H9 (cell line): ENCODE results near the gene PTP4A2. TPM values are rescaled to one million over a fixed set of nuclear protein-coding genes. Genes with fewer than 3 reads are reported as not detected.

ENCODE experiments used
- DNase-seq: peaks from one replicate; pipeline ENCODE4 v3.0.0-alpha.2; 2017
- H2AFZ ChIP-seq: one replicate; pipeline ENCODE4 v1.6.1; 2013; ENCODE audit warnings: mild to moderate bottlenecking, low read length, control low read depth, moderate library complexity
- H2AK5ac ChIP-seq: 2 replicates; pipeline ENCODE4 v1.6.1; 2013; ENCODE audit warnings: low read length, control low read depth, mixed read lengths; ENCODE audit not compliant: insufficient read length
- H2BK120ac ChIP-seq: one replicate; pipeline ENCODE4 v1.6.1; 2013; ENCODE audit warnings: low read depth, mild to moderate bottlenecking, low read length, control low read depth, inconsistent platforms; ENCODE audit not compliant: poor library complexity, severe bottlenecking
- H2BK12ac ChIP-seq: 2 replicates; pipeline ENCODE4 v1.6.1; 2013; ENCODE audit warnings: low read length, control low read depth, mixed read lengths, low read depth; ENCODE audit not compliant: insufficient read length
- H2BK15ac ChIP-seq: 2 replicates; pipeline ENCODE4 v1.6.1; 2013; ENCODE audit warnings: low read depth, low read length, control low read depth
- H2BK20ac ChIP-seq: one replicate; pipeline ENCODE4 v1.6.1; 2013; ENCODE audit warnings: low read depth, mild to moderate bottlenecking, low read length, control low read depth, inconsistent platforms; ENCODE audit not compliant: poor library complexity, severe bottlenecking
- H2BK5ac ChIP-seq: 2 replicates; pipeline ENCODE4 v1.6.1; 2013; ENCODE audit warnings: low read length, control low read depth, mixed read lengths; ENCODE audit not compliant: insufficient read length
- H3K14ac ChIP-seq: 2 replicates; pipeline ENCODE4 v1.6.1; 2013; ENCODE audit warnings: low read length, control low read depth; ENCODE audit not compliant: insufficient read depth
- H3K18ac ChIP-seq: 2 replicates; pipeline ENCODE4 v1.6.1; 2013; ENCODE audit warnings: low read depth, mild to moderate bottlenecking, mixed read lengths, low read length, control low read depth; ENCODE audit not compliant: insufficient read length
- H3K23ac ChIP-seq: 2 replicates; pipeline ENCODE4 v1.6.1; 2013; ENCODE audit warnings: low read length, control low read depth, mixed read lengths, low read depth; ENCODE audit not compliant: insufficient read length
- H3K23me2 ChIP-seq: 2 replicates; pipeline ENCODE4 v1.6.1; 2013; ENCODE audit warnings: low read depth, mild to moderate bottlenecking, mixed read lengths, low read length, control low read depth; ENCODE audit not compliant: insufficient read length, poor library complexity, severe bottlenecking
- H3K27ac ChIP-seq: 2 replicates; pipeline ENCODE4 v1.5.1; 2013; ENCODE audit warnings: low read length, control low read depth, mixed read lengths, low read depth; ENCODE audit not compliant: insufficient read length
- H3K27me3 ChIP-seq: 2 replicates; pipeline ENCODE4 v1.6.1; 2013; ENCODE audit warnings: low read length, control low read depth, inconsistent platforms; ENCODE audit not compliant: insufficient read depth
- H3K4ac ChIP-seq: 2 replicates; pipeline ENCODE4 v1.6.1; 2013; ENCODE audit warnings: low read depth, mild to moderate bottlenecking, control low read depth, inconsistent platforms, low read length, moderate library complexity
- H3K4me1 ChIP-seq: 2 replicates; pipeline ENCODE4 v1.6.1; 2013; ENCODE audit warnings: low read length, control low read depth, inconsistent platforms; ENCODE audit not compliant: insufficient read depth
- H3K4me2 ChIP-seq: 2 replicates; pipeline ENCODE4 v1.6.1; 2013; ENCODE audit warnings: low read length, control low read depth, mixed read lengths; ENCODE audit not compliant: insufficient read length, insufficient read depth
- H3K56ac ChIP-seq: 2 replicates; pipeline ENCODE4 v1.6.1; 2013; ENCODE audit warnings: low read depth, mild to moderate bottlenecking, mixed read lengths, low read length, control low read depth; ENCODE audit not compliant: insufficient read length
- H3K79me1 ChIP-seq: 2 replicates; pipeline ENCODE4 v1.6.1; 2013; ENCODE audit warnings: low read depth, mild to moderate bottlenecking, moderate library complexity, low read length, control low read depth, inconsistent platforms; ENCODE audit not compliant: insufficient read depth, poor library complexity, severe bottlenecking
- H3K79me2 ChIP-seq: 2 replicates; pipeline ENCODE4 v1.6.1; 2013; ENCODE audit warnings: low read length, control low read depth, inconsistent platforms; ENCODE audit not compliant: insufficient read depth
- H3K9ac ChIP-seq: 2 replicates; pipeline ENCODE4 v1.6.1; 2013; ENCODE audit warnings: low read length, control low read depth, mixed read lengths; ENCODE audit not compliant: insufficient read length; ENCODE audit errors: extremely low read depth
- H3K9me3 ChIP-seq: one replicate; pipeline ENCODE4 v1.6.1; 2013; ENCODE audit warnings: low read depth, low read length, inconsistent platforms; ENCODE audit not compliant: control insufficient read depth
- H3T11ph ChIP-seq: one replicate; pipeline ENCODE4 v1.6.1; 2013; ENCODE audit warnings: mild to moderate bottlenecking, low read length, control low read depth, inconsistent platforms
- H4K20me1 ChIP-seq: one replicate; pipeline ENCODE4 v1.6.1; 2013; ENCODE audit not compliant: control insufficient read depth, insufficient read length, insufficient read depth
- H4K5ac ChIP-seq: 2 replicates; pipeline ENCODE4 v1.6.1; 2013; ENCODE audit warnings: low read depth, mild to moderate bottlenecking, mixed read lengths, low read length, control low read depth; ENCODE audit not compliant: insufficient read length
- H4K8ac ChIP-seq: replicated peaks from 2 replicates; pipeline ENCODE4 v1.6.1; 2013; ENCODE audit warnings: low read length, control low read depth, mixed read lengths, low read depth; ENCODE audit not compliant: insufficient read length
- H4K91ac ChIP-seq: 2 replicates; pipeline ENCODE4 v1.6.1; 2013; ENCODE audit warnings: low read depth, mild to moderate bottlenecking, moderate library complexity, mixed read lengths, low read length, control low read depth; ENCODE audit not compliant: insufficient read length
- H3K27ac Mint-ChIP-seq, 3 experiments: 2 replicates in 2 of 3; 3 replicates in 1 of 3; pipeline ENCODE4 v1.8.0; 2020 to 2021; ENCODE audit warnings: mixed read lengths in 3 of 3, mild to moderate bottlenecking in 1 of 3, moderate library complexity in 1 of 3
- H3K27me3 Mint-ChIP-seq: 2 replicates; pipeline ENCODE4 v1.8.0; 2021; ENCODE audit warnings: low read depth, mild to moderate bottlenecking, moderate library complexity, mixed read lengths
- H3K36me3 Mint-ChIP-seq, 3 experiments: 2 replicates in 2 of 3; 3 replicates in 1 of 3; pipeline ENCODE4 v1.8.0; 2020 to 2021; ENCODE audit warnings: low read depth in 3 of 3, mixed read lengths in 3 of 3; ENCODE audit not compliant: insufficient read depth in 1 of 3
- H3K4me1 Mint-ChIP-seq, 2 experiments: 2 replicates each; pipeline ENCODE4 v1.8.0; 2020; ENCODE audit warnings: mixed read lengths in 2 of 2
- H3K4me3 Mint-ChIP-seq, 2 experiments: 2 replicates in 1 of 2; 3 replicates in 1 of 2; pipeline ENCODE4 v1.8.0; 2020 to 2021; ENCODE audit warnings: mild to moderate bottlenecking in 2 of 2, mixed read lengths in 2 of 2, moderate library complexity in 1 of 2
- H3K9me3 Mint-ChIP-seq, 2 experiments: 2 replicates in 1 of 2; 3 replicates in 1 of 2; pipeline ENCODE4 v1.8.0; 2020; ENCODE audit warnings: mild to moderate bottlenecking in 2 of 2, mixed read lengths in 2 of 2, moderate library complexity in 1 of 2
- WGBS: extraction: QIAGEN DNeasy Blood & Tissue Kit; methylation state at CpG from one replicate; pipeline ENCODE4 v1.1.7; 2013; ENCODE audit warnings: missing lambda C conversion rate, low lambda C conversion rate, mixed read lengths; ENCODE audit not compliant: insufficient read length; ENCODE audit errors: extremely low coverage; 5-methylcytosine and 5-hydroxymethylcytosine counted together
- total RNA-seq: library from RNA; stranded (reverse); gene quantifications from 2 replicates; pipeline ENCODE4 v1.2.1, GENCODE V29; 2021
- TF ChIP-seq, protein P1 (sequence below): fragments of 200-600 bp; sonication (generic); conservative IDR thresholded peaks from 3 replicates; pipeline ENCODE4 v1.8.0; 2021; ENCODE audit warnings: antibody characterized with exemption, mild to moderate bottlenecking

Gene PTP4A2
- total RNA-seq, 1 experiment from 2014 or later, result 192 TPM

- Histone ChIP-seq H2BK20ac (no peak overlapping the region), H3K23ac (no peak overlapping the region), H4K20me1 (no peaks in the 10 kb centered on the region), H3T11ph (no peak overlapping the region), H3K79me1 (no peaks in the 10 kb centered on the region), H3K23me2 (no peaks in the 10 kb centered on the region), H3K4me1 (no peaks in the 10 kb centered on the region), H3K56ac (no peak overlapping the region), H4K91ac (no peak overlapping the region), H2BK5ac (no peak overlapping the region), H3K4me2 (no peak overlapping the region), H2BK15ac (no peak overlapping the region), H2AK5ac (no peak overlapping the region), H3K14ac (no peak overlapping the region), H3K27me3 (no peaks in the 10 kb centered on the region), H2BK12ac (no peak overlapping the region), H3K27ac (no peak overlapping the region), H4K5ac (no peak overlapping the region), H3K9me3 (no peaks in the 10 kb centered on the region), H2BK120ac (no peak overlapping the region), H4K8ac (no peak overlapping the region), H3K4ac (no peak overlapping the region), H3K9ac (no peak overlapping the region), H3K79me2 (no peaks in the 10 kb centered on the region), H2AFZ (no peak overlapping the region), H3K18ac (no peak overlapping the region)
- no peak for DNase-seq
- Mint-ChIP-seq H3K27me3 (no peaks in the 10 kb centered on the region), H3K36me3 (no peaks in the 10 kb centered on the region), H3K4me3 (no peak overlapping the region), H3K27ac (peak overlapping the region in 1 of 3 experiments; percentile 68; a peak in 2 of 7 replicates), H3K9me3 (no peaks in the 10 kb centered on the region), H3K4me1 (peaks cover 4% of the 10 kb centered on the region in 2 experiments)
- WGBS, result no CpG with 5 or more reads among the region's 11 CpGs
- TF ChIP-seq, protein P1, sequence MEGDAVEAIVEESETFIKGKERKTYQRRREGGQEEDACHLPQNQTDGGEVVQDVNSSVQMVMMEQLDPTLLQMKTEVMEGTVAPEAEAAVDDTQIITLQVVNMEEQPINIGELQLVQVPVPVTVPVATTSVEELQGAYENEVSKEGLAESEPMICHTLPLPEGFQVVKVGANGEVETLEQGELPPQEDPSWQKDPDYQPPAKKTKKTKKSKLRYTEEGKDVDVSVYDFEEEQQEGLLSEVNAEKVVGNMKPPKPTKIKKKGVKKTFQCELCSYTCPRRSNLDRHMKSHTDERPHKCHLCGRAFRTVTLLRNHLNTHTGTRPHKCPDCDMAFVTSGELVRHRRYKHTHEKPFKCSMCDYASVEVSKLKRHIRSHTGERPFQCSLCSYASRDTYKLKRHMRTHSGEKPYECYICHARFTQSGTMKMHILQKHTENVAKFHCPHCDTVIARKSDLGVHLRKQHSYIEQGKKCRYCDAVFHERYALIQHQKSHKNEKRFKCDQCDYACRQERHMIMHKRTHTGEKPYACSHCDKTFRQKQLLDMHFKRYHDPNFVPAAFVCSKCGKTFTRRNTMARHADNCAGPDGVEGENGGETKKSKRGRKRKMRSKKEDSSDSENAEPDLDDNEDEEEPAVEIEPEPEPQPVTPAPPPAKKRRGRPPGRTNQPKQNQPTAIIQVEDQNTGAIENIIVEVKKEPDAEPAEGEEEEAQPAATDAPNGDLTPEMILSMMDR, result no peak
These were observed 72.3 kb downstream of the PTP4A2 start for GRCh38 chr1:31865728-31866449.
